ENCODE data around the gene USP53.

Gene USP53

GRCh38 chr4:119302073-119302832 lies 89.7 kb downstream of the USP53 start:
- Histone ChIP-seq H3K36me3 (ENCODE audit: control insufficient read depth in 5 of 5, insufficient read depth in 5 of 5, low read length in 5 of 5) (peaks cover 0 to 5% (median 0%) of the 10 kb centered on the region in 5 donors), H3K4me1 (ENCODE audit: control insufficient read depth in 5 of 5, insufficient read depth in 5 of 5, low read length in 5 of 5) (peaks cover 4 to 29% (median 27%) of the 10 kb centered on the region in 5 donors), H3K4me3 (ENCODE audit: low read depth in 1 of 5, low read length in 5 of 5) (no peak overlapping the region), H3K27me3 (ENCODE audit: control insufficient read depth in 5 of 5, insufficient read depth in 4 of 5, low read length in 5 of 5) (no peaks in the 10 kb centered on the region), H3K9ac (ENCODE audit: low read length in 5 of 5) (no peak overlapping the region), H3K9me3 (ENCODE audit: control insufficient read depth in 5 of 5, low read length in 5 of 5) (no peaks in the 10 kb centered on the region), H3K27ac (ENCODE audit: low read depth, low read length) (no peak overlapping the region)

DNA sequence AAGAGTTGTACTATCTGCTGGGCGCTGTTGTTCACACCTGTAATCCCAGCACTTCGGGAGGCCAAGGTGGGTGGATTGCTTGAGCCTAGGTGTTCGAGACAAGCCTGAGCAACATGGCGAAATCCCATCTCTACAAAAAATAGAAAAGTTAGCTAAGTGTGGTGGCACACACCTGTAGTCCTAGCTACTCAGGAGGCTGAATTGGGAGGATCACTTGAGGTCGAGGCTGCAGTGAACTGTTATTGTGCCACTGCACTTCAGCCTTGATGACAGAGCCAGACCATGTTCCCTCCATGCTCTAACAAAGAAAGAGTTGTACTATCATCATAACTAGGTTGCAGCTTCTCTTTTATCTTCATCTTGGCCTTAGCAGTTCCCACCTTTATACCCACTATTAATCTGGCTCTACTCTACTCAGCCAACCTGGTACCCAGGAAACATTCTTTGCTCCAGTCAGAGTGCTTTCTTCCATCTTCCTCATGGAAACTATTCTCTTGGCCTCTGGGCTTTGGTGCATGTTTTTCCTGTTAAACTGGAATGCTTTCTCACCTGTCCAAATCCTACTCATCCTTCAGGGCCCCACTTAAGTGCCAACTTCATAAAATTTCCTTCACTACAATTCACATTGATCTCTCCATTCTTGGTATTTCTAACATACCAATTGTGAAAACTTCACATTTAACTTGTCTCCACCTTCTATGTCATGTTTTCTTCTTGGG lies 91.2 kb downstream of the USP53 start:
- Histone ChIP-seq H3K27me3 (ENCODE audit: control insufficient read depth in 5 of 5, insufficient read depth in 4 of 5, low read length in 5 of 5) (no peaks in the 10 kb centered on the region), H3K9me3 (ENCODE audit: control insufficient read depth in 5 of 5, low read length in 5 of 5) (no peaks in the 10 kb centered on the region), H3K4me1 (ENCODE audit: control insufficient read depth in 5 of 5, insufficient read depth in 5 of 5, low read length in 5 of 5) (peaks cover 2 to 18% (median 14%) of the 10 kb centered on the region in 5 donors), H3K36me3 (ENCODE audit: control insufficient read depth in 5 of 5, insufficient read depth in 5 of 5, low read length in 5 of 5) (no peaks in the 10 kb centered on the region), H3K4me3 (ENCODE audit: low read depth in 1 of 5, low read length in 5 of 5) (no peak overlapping the region), H3K27ac (ENCODE audit: low read depth, low read length) (no peak overlapping the region), H3K9ac (ENCODE audit: low read length in 5 of 5) (no peak overlapping the region)

DNA sequence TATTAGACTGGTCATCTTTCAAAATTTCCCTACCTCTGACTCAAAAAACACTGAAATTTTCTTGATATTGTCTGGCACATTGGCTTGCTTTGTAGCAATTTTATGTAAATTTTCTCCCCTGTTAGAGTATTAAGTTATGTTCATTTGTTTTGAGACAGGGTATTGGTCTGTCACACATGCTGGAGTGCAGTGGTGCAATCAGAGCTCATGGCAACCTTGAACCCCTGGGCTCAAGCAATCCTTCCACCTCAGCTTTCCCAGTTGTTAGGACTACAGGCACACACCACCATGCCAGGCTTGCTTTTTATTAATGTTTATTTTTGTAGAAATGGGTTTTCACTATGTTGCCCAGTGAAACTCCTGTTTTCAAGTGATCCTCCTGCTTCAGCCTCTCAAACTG lies 91.9 kb downstream of the USP53 start:
- Histone ChIP-seq H3K4me1 (ENCODE audit: control insufficient read depth in 5 of 5, insufficient read depth in 5 of 5, low read length in 5 of 5) (peaks cover 0 to 11% (median 7%) of the 10 kb centered on the region in 5 donors), H3K27ac (ENCODE audit: low read depth, low read length) (no peak overlapping the region), H3K9me3 (ENCODE audit: control insufficient read depth in 5 of 5, low read length in 5 of 5) (no peaks in the 10 kb centered on the region), H3K36me3 (ENCODE audit: control insufficient read depth in 5 of 5, insufficient read depth in 5 of 5, low read length in 5 of 5) (no peaks in the 10 kb centered on the region), H3K9ac (ENCODE audit: low read length in 5 of 5) (no peak overlapping the region), H3K27me3 (ENCODE audit: control insufficient read depth in 5 of 5, insufficient read depth in 4 of 5, low read length in 5 of 5) (no peaks in the 10 kb centered on the region), H3K4me3 (ENCODE audit: low read depth in 1 of 5, low read length in 5 of 5) (no peak overlapping the region)

DNA sequence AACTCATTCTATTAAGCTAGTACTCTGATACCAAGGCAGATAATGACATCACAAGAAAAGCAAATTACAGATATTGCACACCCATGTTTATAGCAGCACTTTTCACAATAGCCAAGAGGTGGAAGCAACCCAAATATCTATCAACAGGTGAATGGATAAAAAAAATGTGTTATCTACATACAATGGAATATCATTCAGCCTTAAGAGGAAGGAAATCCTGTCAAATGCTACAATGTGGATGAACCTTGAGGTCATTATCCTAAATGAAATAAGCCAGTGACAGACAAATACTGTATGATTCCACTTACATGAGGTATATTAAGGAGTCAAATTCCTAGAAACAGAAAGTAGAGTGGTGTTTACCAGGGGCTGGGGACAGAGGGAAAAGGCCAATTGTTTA lies 95.1 kb downstream of the USP53 start:
- no peak overlapping the region for H3K9ac ChIP-seq (ENCODE audit: low read length in 5 of 5)
- no peaks in the 10 kb centered on the region for H3K9me3 ChIP-seq (ENCODE audit: control insufficient read depth in 5 of 5, low read length in 5 of 5)
- H3K4me1 ChIP-seq (ENCODE audit: control insufficient read depth in 5 of 5, insufficient read depth in 5 of 5, low read length in 5 of 5), result no peaks in the 10 kb centered on the region
- no peak overlapping the region for H3K4me3 ChIP-seq (ENCODE audit: low read depth in 1 of 5, low read length in 5 of 5)
- no peaks in the 10 kb centered on the region for H3K27me3 ChIP-seq (ENCODE audit: control insufficient read depth in 5 of 5, insufficient read depth in 4 of 5, low read length in 5 of 5)
- no peak overlapping the region for H3K27ac ChIP-seq (ENCODE audit: low read depth, low read length)
- H3K36me3 ChIP-seq (ENCODE audit: control insufficient read depth in 5 of 5, insufficient read depth in 5 of 5, low read length in 5 of 5), result no peaks in the 10 kb centered on the region

DNA sequence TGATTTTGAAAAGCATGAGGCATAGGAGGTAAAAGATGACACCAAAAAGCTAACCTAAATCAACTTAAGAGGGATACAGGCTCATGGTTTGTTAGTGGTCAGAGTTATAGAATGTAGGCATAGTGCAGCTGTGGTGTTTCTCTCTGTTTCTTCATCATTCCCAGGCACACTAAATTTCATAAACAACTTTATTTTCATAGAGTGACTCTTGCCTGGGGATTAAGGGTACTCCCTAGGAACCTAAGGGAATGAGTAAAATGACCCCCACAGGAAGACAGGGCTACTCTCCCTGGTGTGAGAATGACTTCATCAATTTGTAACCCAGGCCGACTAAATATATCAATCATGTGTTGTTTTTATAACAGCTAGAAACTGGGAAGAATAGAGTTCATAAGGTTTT lies 98.3 kb downstream of the USP53 start:
- no peak overlapping the region for H3K27ac ChIP-seq (ENCODE audit: low read depth, low read length)
- H3K4me1 ChIP-seq (ENCODE audit: control insufficient read depth in 5 of 5, insufficient read depth in 5 of 5, low read length in 5 of 5), result no peaks in the 10 kb centered on the region
- no peaks in the 10 kb centered on the region for H3K9me3 ChIP-seq (ENCODE audit: control insufficient read depth in 5 of 5, low read length in 5 of 5)
- H3K4me3 ChIP-seq (ENCODE audit: low read depth in 1 of 5, low read length in 5 of 5), result no peak overlapping the region
- H3K9ac ChIP-seq (ENCODE audit: low read length in 5 of 5), result peak overlapping the region in 1 of 5 donors; percentile 31
- H3K36me3 ChIP-seq (ENCODE audit: control insufficient read depth in 5 of 5, insufficient read depth in 5 of 5, low read length in 5 of 5), result no peaks in the 10 kb centered on the region
- no peaks in the 10 kb centered on the region for H3K27me3 ChIP-seq (ENCODE audit: control insufficient read depth in 5 of 5, insufficient read depth in 4 of 5, low read length in 5 of 5)

GRCh38 chr4:119313237-119313636 lies 100.7 kb downstream of the USP53 start:
- no peak overlapping the region for H3K9ac ChIP-seq (ENCODE audit: low read length in 5 of 5)
- no peak overlapping the region for H3K27ac ChIP-seq (ENCODE audit: low read depth, low read length)
- H3K4me3 ChIP-seq (ENCODE audit: low read depth in 1 of 5, low read length in 5 of 5), result no peak overlapping the region
- no peaks in the 10 kb centered on the region for H3K36me3 ChIP-seq (ENCODE audit: control insufficient read depth in 5 of 5, insufficient read depth in 5 of 5, low read length in 5 of 5)
- no peaks in the 10 kb centered on the region for H3K9me3 ChIP-seq (ENCODE audit: control insufficient read depth in 5 of 5, low read length in 5 of 5)
- no peaks in the 10 kb centered on the region for H3K4me1 ChIP-seq (ENCODE audit: control insufficient read depth in 5 of 5, insufficient read depth in 5 of 5, low read length in 5 of 5)
- H3K27me3 ChIP-seq (ENCODE audit: control insufficient read depth in 5 of 5, insufficient read depth in 4 of 5, low read length in 5 of 5), result no peaks in the 10 kb centered on the region

DNA sequence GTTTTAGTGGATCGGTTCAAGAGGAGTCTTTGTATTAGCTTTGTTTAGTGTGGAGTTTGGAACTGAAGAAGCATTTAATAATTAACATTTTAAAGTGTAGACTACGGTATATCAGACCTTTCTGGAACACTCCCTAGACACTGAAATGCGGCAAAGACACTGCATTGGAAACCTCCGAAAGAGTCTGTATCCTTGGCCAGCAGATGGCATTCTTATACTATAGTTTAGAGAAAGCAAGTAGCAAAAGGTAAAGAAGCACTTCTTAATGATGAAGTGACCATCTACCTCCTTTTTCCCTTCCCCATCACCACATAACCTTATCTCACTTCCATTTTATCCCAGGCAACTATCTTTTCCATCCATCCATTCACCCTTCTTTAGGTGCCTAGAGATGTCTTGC lies 101.8 kb downstream of the USP53 start:
- no peaks in the 10 kb centered on the region for H3K9me3 ChIP-seq (ENCODE audit: control insufficient read depth in 5 of 5, low read length in 5 of 5)
- no peaks in the 10 kb centered on the region for H3K27me3 ChIP-seq (ENCODE audit: control insufficient read depth in 5 of 5, insufficient read depth in 4 of 5, low read length in 5 of 5)
- H3K27ac ChIP-seq (ENCODE audit: low read depth, low read length), result no peak overlapping the region
- no peak overlapping the region for H3K9ac ChIP-seq (ENCODE audit: low read length in 5 of 5)
- H3K4me1 ChIP-seq (ENCODE audit: control insufficient read depth in 5 of 5, insufficient read depth in 5 of 5, low read length in 5 of 5), result no peaks in the 10 kb centered on the region
- H3K36me3 ChIP-seq (ENCODE audit: control insufficient read depth in 5 of 5, insufficient read depth in 5 of 5, low read length in 5 of 5), result no peaks in the 10 kb centered on the region
- H3K4me3 ChIP-seq (ENCODE audit: low read depth in 1 of 5, low read length in 5 of 5), result no peak overlapping the region

DNA sequence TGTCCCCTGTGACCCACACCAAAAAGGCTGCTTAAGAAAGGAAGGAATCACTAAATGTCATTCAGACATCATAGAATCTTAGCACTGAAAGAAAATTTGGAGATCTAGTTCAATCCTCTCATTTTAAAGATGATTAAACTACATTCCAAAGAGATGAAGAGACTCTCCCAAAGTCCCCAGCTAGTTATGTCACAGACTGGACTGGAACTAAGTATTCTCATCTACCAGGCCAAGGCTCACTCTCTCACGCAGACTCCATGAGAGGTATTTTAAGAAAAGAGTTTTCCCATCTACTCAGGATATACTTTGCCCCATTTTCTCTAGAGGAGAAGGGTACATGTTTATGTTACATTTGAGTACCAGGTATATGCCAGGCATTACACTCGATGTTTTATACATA lies 102.5 kb downstream of the USP53 start:
- H3K27me3 ChIP-seq (ENCODE audit: control insufficient read depth in 5 of 5, insufficient read depth in 4 of 5, low read length in 5 of 5), result no peaks in the 10 kb centered on the region
- no peaks in the 10 kb centered on the region for H3K9me3 ChIP-seq (ENCODE audit: control insufficient read depth in 5 of 5, low read length in 5 of 5)
- H3K4me3 ChIP-seq (ENCODE audit: low read depth in 1 of 5, low read length in 5 of 5), result no peak overlapping the region
- no peaks in the 10 kb centered on the region for H3K4me1 ChIP-seq (ENCODE audit: control insufficient read depth in 5 of 5, insufficient read depth in 5 of 5, low read length in 5 of 5)
- H3K27ac ChIP-seq (ENCODE audit: low read depth, low read length), result peak overlapping the region; percentile 3
- H3K36me3 ChIP-seq (ENCODE audit: control insufficient read depth in 5 of 5, insufficient read depth in 5 of 5, low read length in 5 of 5), result no peaks in the 10 kb centered on the region
- no peak overlapping the region for H3K9ac ChIP-seq (ENCODE audit: low read length in 5 of 5)

- no peak overlapping the region for H3K4me3 ChIP-seq (ENCODE audit: low read depth in 1 of 5, low read length in 5 of 5)
- H3K27ac ChIP-seq (ENCODE audit: low read depth, low read length), result no peak overlapping the region
- H3K4me1 ChIP-seq (ENCODE audit: control insufficient read depth in 5 of 5, insufficient read depth in 5 of 5, low read length in 5 of 5), result no peaks in the 10 kb centered on the region
- no peaks in the 10 kb centered on the region for H3K9me3 ChIP-seq (ENCODE audit: control insufficient read depth in 5 of 5, low read length in 5 of 5)
- H3K27me3 ChIP-seq (ENCODE audit: control insufficient read depth in 5 of 5, insufficient read depth in 4 of 5, low read length in 5 of 5), result no peaks in the 10 kb centered on the region
- no peaks in the 10 kb centered on the region for H3K36me3 ChIP-seq (ENCODE audit: control insufficient read depth in 5 of 5, insufficient read depth in 5 of 5, low read length in 5 of 5)
- no peak overlapping the region for H3K9ac ChIP-seq (ENCODE audit: low read length in 5 of 5)
These were observed 105.5 kb downstream of the USP53 start for GRCh38 chr4:119317990-119318389.

DNA sequence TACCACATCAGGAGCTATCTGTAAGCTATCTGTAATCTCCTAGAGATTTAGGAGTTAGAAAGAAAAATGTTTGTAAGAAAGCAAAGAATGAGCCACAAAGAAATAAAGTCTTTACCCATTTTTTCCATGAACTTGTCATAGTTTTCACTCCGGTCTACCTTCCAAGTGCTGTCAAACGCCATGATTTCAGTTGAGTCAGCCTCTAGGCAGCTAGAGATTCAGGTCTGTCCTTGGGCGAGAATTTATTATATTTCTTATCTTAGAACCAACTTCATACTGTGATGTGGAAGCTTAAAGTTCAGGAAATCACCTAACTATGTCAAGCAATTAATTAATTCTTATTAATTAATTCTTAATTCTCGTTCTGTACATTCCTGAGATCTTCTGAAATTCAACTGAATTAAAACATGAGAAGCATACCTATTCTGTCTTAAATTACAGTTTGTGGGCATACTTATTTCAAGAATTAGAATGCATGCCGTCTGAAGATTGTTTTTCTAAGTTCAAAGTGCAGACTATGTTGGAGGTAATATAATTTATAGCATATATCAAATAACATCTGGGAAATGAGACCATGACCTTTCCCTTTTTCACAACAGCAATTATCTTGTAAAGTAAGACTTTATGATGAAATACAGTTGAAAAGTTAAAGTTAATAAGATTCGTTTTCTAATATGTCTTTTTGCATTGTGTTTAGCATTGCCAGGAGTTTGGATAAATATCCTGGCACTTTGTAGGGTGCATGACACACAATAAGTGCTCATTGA lies 109.6 kb downstream of the USP53 start, which contains the start of gene FABP2:
Gene FABP2, minus strand, starts transcription at position 218 of the 767 bp plus-strand sequence. Its CDS starts 36 bp downstream, at position 182.
- Histone ChIP-seq H3K9me3 (ENCODE audit: control insufficient read depth in 5 of 5, low read length in 5 of 5) (no peaks in the 10 kb centered on the region), H3K4me1 (ENCODE audit: control insufficient read depth in 5 of 5, insufficient read depth in 5 of 5, low read length in 5 of 5) (no peaks in the 10 kb centered on the region), H3K27ac (ENCODE audit: low read depth, low read length) (no peak within 1 kb of the TSS), H3K27me3 (ENCODE audit: control insufficient read depth in 5 of 5, insufficient read depth in 4 of 5, low read length in 5 of 5) (no peaks in the 10 kb centered on the region), H3K36me3 (ENCODE audit: control insufficient read depth in 5 of 5, insufficient read depth in 5 of 5, low read length in 5 of 5) (no peaks in the 10 kb centered on the region), H3K9ac (ENCODE audit: low read length in 5 of 5) (no peak within 1 kb of the TSS), H3K4me3 (ENCODE audit: low read depth in 1 of 5, low read length in 5 of 5) (no peak within 1 kb of the TSS)

All from subcutaneous abdominal adipose tissue (tissue), 5 donors.